Trophoblast cell (in vitro differentiated cells and primary cell): ENCODE results near the gene PRKN.

Experiments
- DNase-seq, 2 donors: peaks; one replicate each; pipeline ENCODE4 v3.0.0-alpha.2; 2016
- H2AFZ ChIP-seq: 2 replicates; pipeline ENCODE4 v1.6.1; 2013; ENCODE audit warnings: low read length, moderate library complexity, mild to moderate bottlenecking; ENCODE audit not compliant: insufficient read depth, poor library complexity
- H2AK5ac ChIP-seq: 2 replicates; pipeline ENCODE4 v1.6.1; 2013; ENCODE audit warnings: mild to moderate bottlenecking, low read length
- H2BK120ac ChIP-seq: 2 replicates; pipeline ENCODE4 v1.6.1; 2013; ENCODE audit warnings: low read length, mild to moderate bottlenecking, moderate library complexity; ENCODE audit not compliant: insufficient read depth, poor library complexity
- H2BK12ac ChIP-seq: 2 replicates; pipeline ENCODE4 v1.6.1; 2013; ENCODE audit warnings: mild to moderate bottlenecking, low read length, moderate library complexity
- H2BK5ac ChIP-seq: 2 replicates; pipeline ENCODE4 v1.6.1; 2013; ENCODE audit warnings: low read length, low read depth, moderate library complexity, mild to moderate bottlenecking; ENCODE audit not compliant: poor library complexity
- H3K14ac ChIP-seq: 2 replicates; pipeline ENCODE4 v1.6.1; 2013; ENCODE audit warnings: mild to moderate bottlenecking, low read length
- H3K18ac ChIP-seq: 2 replicates; pipeline ENCODE4 v1.6.1; 2013; ENCODE audit warnings: mild to moderate bottlenecking, low read length
- H3K23ac ChIP-seq: 2 replicates; pipeline ENCODE4 v1.6.1; 2013; ENCODE audit warnings: low read length
- H3K27ac ChIP-seq: 2 replicates; pipeline ENCODE4 v1.5.1; 2013; ENCODE audit warnings: low read depth, mild to moderate bottlenecking, inconsistent platforms, low read length, moderate library complexity
- H3K27me3 ChIP-seq: 2 replicates; pipeline ENCODE4 v1.6.1; 2013; ENCODE audit warnings: inconsistent platforms, mild to moderate bottlenecking, low read length, moderate library complexity; ENCODE audit not compliant: insufficient read depth
- H3K36me3 ChIP-seq, 2 experiments: 1 replicate in 1 of 2; 2 replicates in 1 of 2; pipeline ENCODE4 v1.6.1; 2013; ENCODE audit warnings: low read length in 2 of 2, mild to moderate bottlenecking in 2 of 2, moderate library complexity in 1 of 2; ENCODE audit not compliant: insufficient read depth in 2 of 2, control insufficient read depth in 1 of 2
- H3K4ac ChIP-seq: 2 replicates; pipeline ENCODE4 v1.6.1; 2013; ENCODE audit warnings: low read depth, mild to moderate bottlenecking, low read length, moderate library complexity
- H3K4me1 ChIP-seq, 2 experiments: 1 replicate in 1 of 2; 2 replicates in 1 of 2; pipeline ENCODE4 v1.6.1; 2013; ENCODE audit warnings: low read length in 2 of 2, mild to moderate bottlenecking in 2 of 2, moderate library complexity in 1 of 2; ENCODE audit not compliant: insufficient read depth in 2 of 2, control insufficient read depth in 1 of 2
- H3K4me2 ChIP-seq: 2 replicates; pipeline ENCODE4 v1.6.1; 2013; ENCODE audit warnings: inconsistent platforms, mild to moderate bottlenecking, low read length, moderate library complexity
- H3K4me3 ChIP-seq: 2 replicates; pipeline ENCODE4 v1.5.1; 2013; ENCODE audit warnings: mild to moderate bottlenecking, low read depth, low read length, inconsistent platforms
- H3K79me1 ChIP-seq: one replicate; pipeline ENCODE4 v1.6.1; 2013; ENCODE audit warnings: low read length
- H3K79me2 ChIP-seq: 2 replicates; pipeline ENCODE4 v1.6.1; 2013; ENCODE audit warnings: low read length, mild to moderate bottlenecking; ENCODE audit not compliant: control insufficient read depth, insufficient read depth, poor library complexity
- H3K9ac ChIP-seq: 2 replicates; pipeline ENCODE4 v1.6.1; 2013; ENCODE audit warnings: mild to moderate bottlenecking, low read length
- H3K9me3 ChIP-seq: 2 replicates; pipeline ENCODE4 v1.6.1; 2013; ENCODE audit warnings: low read depth, mild to moderate bottlenecking, control low read depth, inconsistent platforms, low read length; ENCODE audit not compliant: insufficient read depth
- H4K12ac ChIP-seq: 2 replicates; pipeline ENCODE4 v1.6.1; 2013; ENCODE audit warnings: low read depth, mild to moderate bottlenecking, low read length, moderate library complexity
- H4K8ac ChIP-seq: 2 replicates; pipeline ENCODE4 v1.6.1; 2013; ENCODE audit warnings: low read depth, mild to moderate bottlenecking, low read length, moderate library complexity
- H4K91ac ChIP-seq: one replicate; pipeline ENCODE4 v1.6.1; 2013; ENCODE audit warnings: low read depth, mild to moderate bottlenecking, low read length, moderate library complexity
- WGBS: extraction: QIAGEN DNeasy Blood & Tissue Kit; methylation state at CpG from one replicate; pipeline ENCODE4 v1.1.7; 2013; ENCODE audit warnings: missing lambda C conversion rate; ENCODE audit not compliant: insufficient read length, insufficient coverage; ENCODE audit errors: extremely low coverage; 5-methylcytosine and 5-hydroxymethylcytosine counted together

Gene PRKN

GRCh38 chr6:161727083-161727833 is 1000.3 kb downstream of the PRKN start:
- WGBS: no CpG with 5 or more reads among the region's 6 CpGs
- H3K4ac ChIP-seq: no peak overlapping the region
- no peak overlapping the region for H2BK5ac ChIP-seq
- no peak overlapping the region for H3K23ac ChIP-seq
- H3K27me3 ChIP-seq: no peaks in the 10 kb centered on the region
- H3K79me1 ChIP-seq: no peaks in the 10 kb centered on the region
- no peak overlapping the region for H2AK5ac ChIP-seq
- H3K9ac ChIP-seq: no peak overlapping the region
- no peak overlapping the region for H4K8ac ChIP-seq
- no peak overlapping the region for H4K12ac ChIP-seq
- no peak overlapping the region for H3K4me2 ChIP-seq
- H3K4me3 ChIP-seq: no peak overlapping the region
- no peaks in the 10 kb centered on the region for H3K9me3 ChIP-seq
- H3K27ac ChIP-seq: no peak overlapping the region
- H2BK120ac ChIP-seq: no peak overlapping the region
- no peak for DNase-seq
- no peak overlapping the region for H3K14ac ChIP-seq
- H3K79me2 ChIP-seq: no peaks in the 10 kb centered on the region
- no peak overlapping the region for H2BK12ac ChIP-seq
- no peak overlapping the region for H2AFZ ChIP-seq
- H4K91ac ChIP-seq: no peak overlapping the region
- no peak overlapping the region for H3K18ac ChIP-seq
- no peaks in the 10 kb centered on the region for H3K36me3 ChIP-seq
- no peaks in the 10 kb centered on the region for H3K4me1 ChIP-seq

DNA sequence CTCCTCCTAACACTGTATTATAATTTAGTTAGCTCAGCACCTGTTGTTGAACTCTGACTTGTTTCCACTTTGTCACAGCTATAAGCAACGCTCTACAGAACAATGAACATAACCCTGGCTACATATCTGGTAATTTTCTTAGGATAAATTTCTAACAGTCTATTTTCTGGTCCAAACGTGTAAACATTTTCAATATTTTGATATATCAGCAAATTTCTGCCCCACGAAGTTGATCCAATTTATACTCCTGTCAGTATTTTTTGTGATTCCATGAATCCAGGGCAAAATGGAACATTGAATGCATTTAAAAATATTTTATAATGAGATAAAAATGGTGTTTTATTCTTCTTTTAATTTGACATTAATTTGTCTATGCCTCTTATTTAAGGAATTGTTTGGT is 1005.2 kb downstream of the PRKN start:
- Histone ChIP-seq H2AK5ac (no peak overlapping the region), H3K4me3 (no peak overlapping the region), H4K12ac (no peak overlapping the region), H2BK120ac (no peak overlapping the region), H3K79me2 (no peaks in the 10 kb centered on the region), H3K4me1 (no peaks in the 10 kb centered on the region), H3K18ac (no peak overlapping the region), H2BK12ac (no peak overlapping the region), H2BK5ac (no peak overlapping the region), H4K91ac (no peak overlapping the region), H3K4ac (no peak overlapping the region), H3K4me2 (no peak overlapping the region), H3K27ac (no peak overlapping the region), H3K36me3 (no peaks in the 10 kb centered on the region), H3K27me3 (no peaks in the 10 kb centered on the region), H3K9ac (no peak overlapping the region), H4K8ac (no peak overlapping the region), H3K9me3 (no peaks in the 10 kb centered on the region), H3K23ac (no peak overlapping the region), H3K79me1 (no peaks in the 10 kb centered on the region), H3K14ac (no peak overlapping the region), H2AFZ (no peak overlapping the region)
- DNase-seq: no peak
- no CpG with 5 or more reads among the region's 3 CpGs for WGBS

- no peak overlapping the region for H4K91ac ChIP-seq
- H3K4ac ChIP-seq: no peak overlapping the region
- H3K27ac ChIP-seq: no peak overlapping the region
- no peak overlapping the region for H3K4me3 ChIP-seq
- H3K9me3 ChIP-seq: no peaks in the 10 kb centered on the region
- H3K9ac ChIP-seq: no peak overlapping the region
- no CpG with 5 or more reads among the region's 8 CpGs for WGBS
- no peak overlapping the region for H2AFZ ChIP-seq
- H3K36me3 ChIP-seq: no peaks in the 10 kb centered on the region
- no peak overlapping the region for H2AK5ac ChIP-seq
- no peak overlapping the region for H3K18ac ChIP-seq
- H4K12ac ChIP-seq: no peak overlapping the region
- H3K27me3 ChIP-seq: no peaks in the 10 kb centered on the region
- H2BK120ac ChIP-seq: no peak overlapping the region
- no peak for DNase-seq
- no peaks in the 10 kb centered on the region for H3K4me1 ChIP-seq
- H3K79me1 ChIP-seq: no peaks in the 10 kb centered on the region
- H4K8ac ChIP-seq: no peak overlapping the region
- no peak overlapping the region for H2BK5ac ChIP-seq
- no peak overlapping the region for H2BK12ac ChIP-seq
- H3K4me2 ChIP-seq: no peak overlapping the region
- no peak overlapping the region for H3K14ac ChIP-seq
- no peaks in the 10 kb centered on the region for H3K79me2 ChIP-seq
- no peak overlapping the region for H3K23ac ChIP-seq
Observed at GRCh38 chr6:161721511-161721910, 1006.1 kb downstream of the PRKN start.

- no peak for DNase-seq
Observed at GRCh38 chr6:161716176-161716575, 1011.4 kb downstream of the PRKN start.

More at GRCh38 chr6:161716176-161716575, 1011.4 kb downstream of the PRKN start:
- H3K27ac ChIP-seq: no peak overlapping the region
- H3K9me3 ChIP-seq: no peaks in the 10 kb centered on the region
- H2BK120ac ChIP-seq: no peak overlapping the region
- H3K27me3 ChIP-seq: no peaks in the 10 kb centered on the region
- no peak overlapping the region for H4K91ac ChIP-seq
- no peak overlapping the region for H3K9ac ChIP-seq
- H3K79me2 ChIP-seq: no peaks in the 10 kb centered on the region
- no peak overlapping the region for H3K18ac ChIP-seq
- H2BK12ac ChIP-seq: no peak overlapping the region
- H3K4me2 ChIP-seq: no peak overlapping the region
- H4K8ac ChIP-seq: no peak overlapping the region
- no peak overlapping the region for H3K14ac ChIP-seq
- no peak overlapping the region for H4K12ac ChIP-seq
- no peak overlapping the region for H2AFZ ChIP-seq
- H3K36me3 ChIP-seq: no peaks in the 10 kb centered on the region
- no peak overlapping the region for H3K4ac ChIP-seq
- no peaks in the 10 kb centered on the region for H3K79me1 ChIP-seq
- H2BK5ac ChIP-seq: no peak overlapping the region
- WGBS: no CpG with 5 or more reads among the region's 3 CpGs
- no peak overlapping the region for H2AK5ac ChIP-seq
- no peak overlapping the region for H3K23ac ChIP-seq
- no peaks in the 10 kb centered on the region for H3K4me1 ChIP-seq
- no peak overlapping the region for H3K4me3 ChIP-seq
